ENCODE data around the gene INTS13.
A peak's percentile ranks its signal among the peaks of the same experiment; 100 is the strongest.

Gene INTS13

DNA sequence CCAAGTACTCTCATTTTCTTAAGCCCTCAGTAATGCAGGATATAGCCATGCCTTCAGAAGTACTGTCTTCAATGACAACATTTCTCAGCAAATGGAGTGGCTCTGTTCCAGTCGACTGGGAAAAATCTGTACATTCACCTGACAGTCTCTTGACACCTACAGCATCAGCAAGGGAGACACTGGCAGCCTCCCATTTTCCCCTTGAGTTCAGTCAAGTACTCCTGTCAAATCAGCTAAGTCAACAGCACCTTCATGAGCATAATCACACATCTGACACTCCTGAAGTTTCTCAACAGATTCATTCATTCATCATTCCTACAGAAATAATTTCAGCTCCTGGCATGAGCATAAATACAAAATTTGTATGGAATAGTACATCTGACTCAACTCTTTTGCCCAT is 46.1 kb downstream of the INTS13 start:
- no peak for DNase-seq (ENCODE audit: low read depth)
- H3K4me3 ChIP-seq (ENCODE audit: low read depth, low read length): no peak overlapping the region
- in situ Hi-C loops (cut with HindIII; ENCODE audit: low sequenced_read_pairs): no loop called here
- TF ChIP-seq, protein P1, sequence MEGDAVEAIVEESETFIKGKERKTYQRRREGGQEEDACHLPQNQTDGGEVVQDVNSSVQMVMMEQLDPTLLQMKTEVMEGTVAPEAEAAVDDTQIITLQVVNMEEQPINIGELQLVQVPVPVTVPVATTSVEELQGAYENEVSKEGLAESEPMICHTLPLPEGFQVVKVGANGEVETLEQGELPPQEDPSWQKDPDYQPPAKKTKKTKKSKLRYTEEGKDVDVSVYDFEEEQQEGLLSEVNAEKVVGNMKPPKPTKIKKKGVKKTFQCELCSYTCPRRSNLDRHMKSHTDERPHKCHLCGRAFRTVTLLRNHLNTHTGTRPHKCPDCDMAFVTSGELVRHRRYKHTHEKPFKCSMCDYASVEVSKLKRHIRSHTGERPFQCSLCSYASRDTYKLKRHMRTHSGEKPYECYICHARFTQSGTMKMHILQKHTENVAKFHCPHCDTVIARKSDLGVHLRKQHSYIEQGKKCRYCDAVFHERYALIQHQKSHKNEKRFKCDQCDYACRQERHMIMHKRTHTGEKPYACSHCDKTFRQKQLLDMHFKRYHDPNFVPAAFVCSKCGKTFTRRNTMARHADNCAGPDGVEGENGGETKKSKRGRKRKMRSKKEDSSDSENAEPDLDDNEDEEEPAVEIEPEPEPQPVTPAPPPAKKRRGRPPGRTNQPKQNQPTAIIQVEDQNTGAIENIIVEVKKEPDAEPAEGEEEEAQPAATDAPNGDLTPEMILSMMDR (IDR thresholded peaks at IDR 0.05; ENCODE audit: low read depth, low read length, missing control alignments): no peak

DNA sequence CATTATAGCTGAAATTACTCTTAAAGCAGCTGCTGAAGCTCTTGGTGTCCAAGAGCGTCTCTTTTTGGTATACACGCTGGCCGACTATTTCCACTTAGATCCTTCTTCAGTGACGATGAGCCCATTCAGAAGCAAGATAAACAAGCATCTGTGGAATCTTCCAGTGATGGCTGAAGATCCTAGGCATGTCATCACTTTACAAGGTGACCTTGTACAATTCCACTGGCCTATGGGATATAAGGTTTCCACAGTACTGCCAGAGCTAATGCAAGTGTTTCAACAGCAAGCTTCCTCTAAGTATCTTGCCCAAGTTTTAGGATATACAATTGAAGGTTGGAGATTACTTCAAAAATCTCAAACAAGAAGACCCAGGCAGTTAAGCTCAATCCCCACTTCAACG is 47.0 kb downstream of the INTS13 start:
- in situ Hi-C loops (cut with HindIII; ENCODE audit: low sequenced_read_pairs): no loop called here
- TF ChIP-seq, protein P1 (IDR thresholded peaks at IDR 0.05; ENCODE audit: low read depth, low read length, missing control alignments): no peak
- no peak for DNase-seq (ENCODE audit: low read depth)
- H3K4me3 ChIP-seq (ENCODE audit: low read depth, low read length): no peak overlapping the region

- TF ChIP-seq, protein P1 (IDR thresholded peaks at IDR 0.05; ENCODE audit: low read depth, low read length, missing control alignments): peak; percentile 96
- peak; percentile 69 for DNase-seq (ENCODE audit: low read depth)
- in situ Hi-C loops (cut with HindIII; ENCODE audit: low sequenced_read_pairs): no loop called here
- H3K4me3 ChIP-seq (ENCODE audit: low read depth, low read length): no peak overlapping the region
These were observed 52.8 kb downstream of the INTS13 start for GRCh38 chr12:26884765-26885576.

GRCh38 chr12:26880625-26881024 is 57.2 kb downstream of the INTS13 start:
- in situ Hi-C loops (cut with HindIII; ENCODE audit: low sequenced_read_pairs): no loop called here
- no peak overlapping the region for H3K4me3 ChIP-seq (ENCODE audit: low read depth, low read length)
- DNase-seq (ENCODE audit: low read depth): no peak
- TF ChIP-seq, protein P1 (IDR thresholded peaks at IDR 0.05; ENCODE audit: low read depth, low read length, missing control alignments): no peak

GRCh38 chr12:26878661-26879119 is 59.1 kb downstream of the INTS13 start:
- DNase-seq (ENCODE audit: low read depth): no peak
- H3K4me3 ChIP-seq (ENCODE audit: low read depth, low read length): no peak overlapping the region
- in situ Hi-C loops (cut with HindIII; ENCODE audit: low sequenced_read_pairs): no loop called here
- TF ChIP-seq, protein P1 (IDR thresholded peaks at IDR 0.05; ENCODE audit: low read depth, low read length, missing control alignments): no peak

DNA sequence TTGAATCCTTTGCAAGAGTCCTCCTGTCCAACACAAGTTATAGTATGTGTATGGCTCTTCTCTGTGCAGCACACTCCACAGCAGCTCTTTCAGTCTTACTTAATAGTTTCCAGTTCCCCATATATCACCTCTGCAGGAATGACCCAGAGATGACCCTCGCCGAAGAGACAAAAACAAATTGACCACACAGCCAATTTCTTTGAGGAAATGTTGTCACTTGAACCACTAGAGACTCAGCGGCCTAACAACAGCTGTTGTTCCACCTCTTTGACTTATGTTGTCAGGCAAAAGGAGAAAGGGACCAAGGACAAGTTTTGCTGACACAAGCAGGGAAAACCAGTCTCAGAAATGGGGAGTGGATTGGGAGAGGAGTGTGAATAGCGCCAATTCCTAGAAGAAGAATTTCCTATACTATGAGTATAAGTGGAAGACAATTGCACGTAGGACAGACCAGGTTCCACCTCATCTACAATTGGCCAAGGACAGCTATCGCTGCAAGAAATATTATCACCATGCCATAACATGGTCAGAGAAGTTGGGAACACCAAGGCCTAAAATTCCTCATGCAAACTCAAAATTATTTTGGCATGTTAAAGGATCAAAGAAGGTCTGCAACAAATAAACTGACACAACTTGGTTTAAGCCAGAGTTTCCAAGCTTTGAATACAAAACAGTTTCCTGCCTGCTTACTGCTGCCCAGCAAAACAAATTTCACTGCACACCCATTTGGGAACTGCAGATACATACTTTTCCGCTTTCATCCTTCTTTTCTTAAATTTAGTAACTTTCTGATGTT is 63.1 kb downstream of the INTS13 start:
- no peak overlapping the region for H3K4me3 ChIP-seq (ENCODE audit: low read depth, low read length)
- in situ Hi-C loops (cut with HindIII; ENCODE audit: low sequenced_read_pairs): no loop called here
- TF ChIP-seq, protein P1 (IDR thresholded peaks at IDR 0.05; ENCODE audit: low read depth, low read length, missing control alignments): no peak
- DNase-seq (ENCODE audit: low read depth): no peak

All from astrocyte of the cerebellum (primary cell).